ENCODE measurements around the gene EHHADH. TPM values are rescaled to one million over a fixed set of nuclear protein-coding genes. Genes with fewer than 3 reads are reported as not detected.

Gene EHHADH
- total RNA-seq, 1 donor from 2014 or later = 6.8 TPM

- TF ChIP-seq, protein P1, sequence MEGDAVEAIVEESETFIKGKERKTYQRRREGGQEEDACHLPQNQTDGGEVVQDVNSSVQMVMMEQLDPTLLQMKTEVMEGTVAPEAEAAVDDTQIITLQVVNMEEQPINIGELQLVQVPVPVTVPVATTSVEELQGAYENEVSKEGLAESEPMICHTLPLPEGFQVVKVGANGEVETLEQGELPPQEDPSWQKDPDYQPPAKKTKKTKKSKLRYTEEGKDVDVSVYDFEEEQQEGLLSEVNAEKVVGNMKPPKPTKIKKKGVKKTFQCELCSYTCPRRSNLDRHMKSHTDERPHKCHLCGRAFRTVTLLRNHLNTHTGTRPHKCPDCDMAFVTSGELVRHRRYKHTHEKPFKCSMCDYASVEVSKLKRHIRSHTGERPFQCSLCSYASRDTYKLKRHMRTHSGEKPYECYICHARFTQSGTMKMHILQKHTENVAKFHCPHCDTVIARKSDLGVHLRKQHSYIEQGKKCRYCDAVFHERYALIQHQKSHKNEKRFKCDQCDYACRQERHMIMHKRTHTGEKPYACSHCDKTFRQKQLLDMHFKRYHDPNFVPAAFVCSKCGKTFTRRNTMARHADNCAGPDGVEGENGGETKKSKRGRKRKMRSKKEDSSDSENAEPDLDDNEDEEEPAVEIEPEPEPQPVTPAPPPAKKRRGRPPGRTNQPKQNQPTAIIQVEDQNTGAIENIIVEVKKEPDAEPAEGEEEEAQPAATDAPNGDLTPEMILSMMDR (IDR thresholded peaks at IDR 0.05; ENCODE audit: unreplicated experiment) = no peak
- H3K4me1 Mint-ChIP-seq (ENCODE audit: unreplicated experiment) = peaks cover 11% of the 10 kb centered on the region
- peaks cover 5% of the 10 kb centered on the region for H3K36me3 Mint-ChIP-seq (ENCODE audit: low read depth, unreplicated experiment)
- no peaks in the 10 kb centered on the region for H3K9me3 Mint-ChIP-seq (ENCODE audit: unreplicated experiment)
- DNase-seq (ENCODE audit: low spot score) = no peak
- peak overlapping the region; percentile 96 for H3K4me3 Mint-ChIP-seq (ENCODE audit: unreplicated experiment)
- peak overlapping the region; percentile 86 for H3K27ac Mint-ChIP-seq (ENCODE audit: unreplicated experiment)
- peaks cover 3% of the 10 kb centered on the region for H3K27me3 Mint-ChIP-seq (ENCODE audit: unreplicated experiment)
These were observed 29.6 kb upstream of the EHHADH start for GRCh38 chr3:185283374-185283935.

DNA sequence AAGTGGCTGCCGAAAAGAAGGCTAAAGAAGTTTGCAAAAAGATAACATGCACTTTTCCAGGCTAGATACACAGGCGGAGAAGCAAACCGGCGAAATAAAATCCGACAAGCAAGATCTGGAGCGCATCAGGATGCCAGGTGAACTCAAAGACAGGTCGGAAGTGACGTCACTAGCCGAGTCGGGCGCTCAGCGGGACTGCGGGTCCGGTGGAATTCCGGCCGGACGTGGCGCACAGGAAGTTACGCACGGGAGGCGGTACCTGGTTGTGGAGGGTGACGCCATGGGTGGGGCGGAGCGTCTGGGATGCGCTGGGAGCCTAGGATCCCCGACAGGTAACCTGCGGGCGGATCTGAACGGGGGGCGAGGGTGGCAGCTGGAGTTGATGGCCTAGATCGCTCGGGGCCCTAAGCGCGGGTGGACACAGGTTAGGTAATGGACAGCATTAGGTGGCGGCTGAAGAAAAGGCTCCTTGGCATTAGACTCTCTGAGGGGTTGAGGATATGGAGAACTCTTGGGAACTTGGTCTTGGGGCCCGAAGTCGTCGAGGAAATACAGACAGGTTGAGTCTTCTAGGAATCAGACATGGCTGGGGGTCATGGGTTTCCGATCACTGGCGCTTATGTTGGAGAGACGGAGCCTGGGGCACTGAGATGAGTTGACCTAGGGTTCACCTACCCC, 29.0 kb upstream of the EHHADH start:
- TF ChIP-seq, protein P1 (IDR thresholded peaks at IDR 0.05; ENCODE audit: unreplicated experiment) = no peak
- DNase-seq (ENCODE audit: low spot score) = peak; percentile 91
- H3K27ac Mint-ChIP-seq (ENCODE audit: unreplicated experiment) = peak overlapping the region; percentile 86

DNA sequence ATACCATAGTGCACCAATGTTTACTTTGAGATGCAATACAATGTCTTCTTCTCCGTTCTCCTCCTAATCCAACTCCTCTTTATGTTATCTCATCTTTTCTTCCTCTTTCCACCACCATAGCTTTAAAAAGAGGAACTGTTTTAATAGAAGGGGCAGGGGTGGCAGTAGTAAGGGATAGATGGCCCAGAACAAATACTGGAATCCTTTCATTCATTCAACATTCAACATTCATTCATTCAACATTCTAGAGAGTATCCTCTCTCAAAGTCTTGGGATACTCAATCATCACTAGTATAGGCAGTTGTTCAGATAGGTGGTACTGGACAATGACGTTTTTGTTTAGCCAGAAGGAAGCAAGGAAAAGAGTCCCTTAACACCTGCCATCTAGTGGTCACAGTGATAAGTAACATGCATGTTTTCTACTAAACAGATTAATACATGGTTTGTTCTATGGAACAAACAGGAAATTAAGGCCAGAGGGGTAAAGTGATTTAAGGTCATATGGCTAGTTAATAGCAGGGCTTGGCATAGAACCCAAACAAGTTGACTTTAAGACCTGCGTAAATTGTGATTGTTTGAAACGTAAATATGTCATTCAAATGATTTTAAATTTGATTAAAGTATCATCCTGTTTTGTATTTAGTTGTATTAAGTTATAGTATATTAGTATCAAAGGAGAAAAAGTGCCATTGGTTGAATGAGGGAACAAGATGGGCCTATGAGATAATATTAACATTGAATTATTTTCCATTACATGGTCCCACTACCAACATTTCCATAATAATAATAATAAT, 26.9 kb upstream of the EHHADH start:
- H3K4me1 Mint-ChIP-seq (ENCODE audit: unreplicated experiment) = peaks cover 11% of the 10 kb centered on the region
- H3K27me3 Mint-ChIP-seq (ENCODE audit: unreplicated experiment) = peaks cover 5% of the 10 kb centered on the region
- H3K9me3 Mint-ChIP-seq (ENCODE audit: unreplicated experiment) = no peaks in the 10 kb centered on the region
- no peak overlapping the region for H3K27ac Mint-ChIP-seq (ENCODE audit: unreplicated experiment)
- no peak for DNase-seq (ENCODE audit: low spot score)
- H3K4me3 Mint-ChIP-seq (ENCODE audit: unreplicated experiment) = no peak overlapping the region
- peaks cover 5% of the 10 kb centered on the region for H3K36me3 Mint-ChIP-seq (ENCODE audit: low read depth, unreplicated experiment)
- TF ChIP-seq, protein P1 (IDR thresholded peaks at IDR 0.05; ENCODE audit: unreplicated experiment) = peak; percentile 78

More for the DNA sequence above, 29.0 kb upstream of the EHHADH start:
- H3K9me3 Mint-ChIP-seq (ENCODE audit: unreplicated experiment) = no peaks in the 10 kb centered on the region
- H3K4me3 Mint-ChIP-seq (ENCODE audit: unreplicated experiment) = peak overlapping the region; percentile 96
- peaks cover 5% of the 10 kb centered on the region for H3K36me3 Mint-ChIP-seq (ENCODE audit: low read depth, unreplicated experiment)
- H3K4me1 Mint-ChIP-seq (ENCODE audit: unreplicated experiment) = peaks cover 11% of the 10 kb centered on the region
- H3K27me3 Mint-ChIP-seq (ENCODE audit: unreplicated experiment) = peaks cover 3% of the 10 kb centered on the region

DNA sequence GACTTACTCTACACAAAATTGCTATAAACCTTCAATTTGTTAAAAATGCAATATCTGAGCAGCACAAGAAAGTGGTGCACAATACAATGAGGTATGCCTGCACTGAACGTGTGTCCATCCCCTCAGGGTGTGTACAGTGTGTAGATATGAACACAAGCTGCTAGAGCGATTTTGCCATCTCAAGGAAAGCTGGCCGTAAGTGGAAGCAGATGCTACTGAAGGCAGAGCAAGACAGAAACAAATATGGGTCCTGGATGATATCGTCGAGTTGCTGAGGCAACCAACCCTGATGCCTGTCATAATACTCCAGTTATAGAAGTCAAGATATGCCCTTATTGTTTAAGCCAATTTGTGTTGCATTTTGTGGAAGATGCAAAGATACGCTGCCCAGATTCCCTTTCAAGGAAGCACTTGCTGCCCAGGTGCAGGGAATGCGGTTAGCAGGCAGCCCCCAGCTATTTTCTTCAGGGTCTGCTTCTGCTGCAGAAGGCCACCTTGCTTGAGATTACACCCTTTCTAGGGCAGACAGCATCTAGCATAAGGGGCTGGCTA, 25.8 kb upstream of the EHHADH start:
- Mint-ChIP-seq H3K27me3 (ENCODE audit: unreplicated experiment) (peaks cover 6% of the 10 kb centered on the region), H3K4me3 (ENCODE audit: unreplicated experiment) (no peak overlapping the region), H3K36me3 (ENCODE audit: low read depth, unreplicated experiment) (peaks cover 5% of the 10 kb centered on the region), H3K9me3 (ENCODE audit: unreplicated experiment) (no peaks in the 10 kb centered on the region), H3K4me1 (ENCODE audit: unreplicated experiment) (peaks cover 11% of the 10 kb centered on the region), H3K27ac (ENCODE audit: unreplicated experiment) (no peak overlapping the region)
- TF ChIP-seq, protein P1 (IDR thresholded peaks at IDR 0.05; ENCODE audit: unreplicated experiment) = no peak
- DNase-seq (ENCODE audit: low spot score) = no peak
